ENCODE results near the gene ELOVL1. TPM values are rescaled to one million over a fixed set of nuclear protein-coding genes. Genes with fewer than 3 reads are reported as not detected.

ELOVL1 gene
- total RNA-seq, 1 donor, result 51.0 TPM

DNA sequence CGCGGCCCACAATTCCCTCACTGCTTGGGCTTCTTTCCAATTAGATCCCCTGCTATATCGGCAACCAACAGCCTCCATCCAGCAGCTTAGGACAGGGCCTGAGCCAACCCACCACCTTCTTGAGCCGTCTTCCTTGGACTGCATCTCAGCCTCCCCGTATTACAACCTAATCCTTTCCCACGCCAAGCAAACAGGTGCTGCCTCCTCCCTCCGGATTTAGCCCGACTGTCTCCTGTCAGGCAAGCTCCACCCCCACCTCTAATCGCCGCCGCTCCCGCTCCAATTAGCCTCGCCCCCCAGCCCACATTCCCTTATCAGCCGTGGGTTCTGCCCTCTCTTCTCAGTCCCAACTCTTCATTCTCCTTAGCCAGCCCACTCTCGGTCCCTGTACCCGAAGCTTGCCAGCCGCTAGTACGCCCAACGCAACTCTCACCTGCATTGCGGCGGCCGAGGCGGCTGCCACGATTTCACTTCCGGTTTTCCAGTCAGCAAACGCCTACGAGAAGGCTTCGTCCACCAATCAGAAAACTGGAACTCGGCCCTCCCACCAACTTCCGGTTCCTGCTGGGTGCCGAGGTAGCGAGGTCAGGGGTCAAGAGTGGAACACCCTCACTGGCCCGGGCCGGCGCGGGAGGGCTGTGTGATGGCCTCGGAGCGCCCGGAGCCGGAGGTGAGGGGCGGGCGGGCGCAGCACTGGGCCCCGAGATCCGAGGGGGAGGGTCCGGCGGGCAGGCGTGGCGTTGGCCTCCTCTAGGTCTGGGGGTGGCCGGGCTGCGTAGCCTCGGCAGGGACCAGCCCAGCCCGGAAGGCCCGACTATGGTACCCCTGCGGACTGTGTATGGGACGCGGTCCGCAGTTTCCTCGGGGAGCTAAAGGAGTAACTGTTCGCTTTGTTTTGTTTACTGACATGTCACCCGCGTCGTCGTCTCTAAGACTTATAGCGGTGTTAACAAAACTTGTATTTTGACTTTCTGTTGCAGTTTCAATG, 21.8 kb upstream of the ELOVL1 start, which contains the start of the genes MED8 and SZT2:
MED8 (minus strand) TSS at position 475 of the 988 bp plus-strand sequence; CDS start at position 439, 36 bp downstream.
SZT2 (plus strand) TSS at position 574 of the 988 bp plus-strand sequence; CDS start at position 644, 70 bp downstream.
- DNase-seq (ENCODE audit: low read depth), result peak; percentile 97
- TF ChIP-seq, protein P1, sequence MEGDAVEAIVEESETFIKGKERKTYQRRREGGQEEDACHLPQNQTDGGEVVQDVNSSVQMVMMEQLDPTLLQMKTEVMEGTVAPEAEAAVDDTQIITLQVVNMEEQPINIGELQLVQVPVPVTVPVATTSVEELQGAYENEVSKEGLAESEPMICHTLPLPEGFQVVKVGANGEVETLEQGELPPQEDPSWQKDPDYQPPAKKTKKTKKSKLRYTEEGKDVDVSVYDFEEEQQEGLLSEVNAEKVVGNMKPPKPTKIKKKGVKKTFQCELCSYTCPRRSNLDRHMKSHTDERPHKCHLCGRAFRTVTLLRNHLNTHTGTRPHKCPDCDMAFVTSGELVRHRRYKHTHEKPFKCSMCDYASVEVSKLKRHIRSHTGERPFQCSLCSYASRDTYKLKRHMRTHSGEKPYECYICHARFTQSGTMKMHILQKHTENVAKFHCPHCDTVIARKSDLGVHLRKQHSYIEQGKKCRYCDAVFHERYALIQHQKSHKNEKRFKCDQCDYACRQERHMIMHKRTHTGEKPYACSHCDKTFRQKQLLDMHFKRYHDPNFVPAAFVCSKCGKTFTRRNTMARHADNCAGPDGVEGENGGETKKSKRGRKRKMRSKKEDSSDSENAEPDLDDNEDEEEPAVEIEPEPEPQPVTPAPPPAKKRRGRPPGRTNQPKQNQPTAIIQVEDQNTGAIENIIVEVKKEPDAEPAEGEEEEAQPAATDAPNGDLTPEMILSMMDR (IDR thresholded peaks at IDR 0.05; ENCODE audit: insufficient read depth, low read depth, low read length), result no peak

DNA sequence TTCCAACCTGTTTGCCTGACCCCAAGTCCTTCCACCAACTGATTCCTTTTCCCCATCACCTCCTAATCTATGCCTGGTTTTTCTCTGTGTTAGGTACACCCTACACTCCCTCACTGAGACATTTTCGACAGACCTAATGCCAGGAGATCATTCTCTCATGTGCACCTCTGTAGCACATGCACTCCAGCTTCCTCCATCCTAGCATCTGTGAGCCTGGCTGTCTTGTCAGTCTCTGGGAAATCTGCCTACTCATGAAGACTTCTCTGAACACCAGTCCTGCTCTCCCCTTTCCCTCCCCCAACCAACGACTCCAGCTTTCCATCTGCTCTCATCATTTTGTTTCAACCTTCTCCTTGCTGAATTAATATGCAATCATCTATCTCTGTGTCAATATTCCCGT, 20.8 kb upstream of the ELOVL1 start:
- H3K4me3 ChIP-seq (ENCODE audit: low read depth, low read length), result peak overlapping the region; percentile 97
- TF ChIP-seq, protein P1 (IDR thresholded peaks at IDR 0.05; ENCODE audit: insufficient read depth, low read depth, low read length), result no peak
- peak; percentile 7 for DNase-seq (ENCODE audit: low read depth)

More for the DNA sequence above, 21.8 kb upstream of the ELOVL1 start, which contains the start of the genes MED8 and SZT2:
- H3K4me3 ChIP-seq (ENCODE audit: low read depth, low read length), result peak within 1 kb of the TSS; percentile 97

DNA sequence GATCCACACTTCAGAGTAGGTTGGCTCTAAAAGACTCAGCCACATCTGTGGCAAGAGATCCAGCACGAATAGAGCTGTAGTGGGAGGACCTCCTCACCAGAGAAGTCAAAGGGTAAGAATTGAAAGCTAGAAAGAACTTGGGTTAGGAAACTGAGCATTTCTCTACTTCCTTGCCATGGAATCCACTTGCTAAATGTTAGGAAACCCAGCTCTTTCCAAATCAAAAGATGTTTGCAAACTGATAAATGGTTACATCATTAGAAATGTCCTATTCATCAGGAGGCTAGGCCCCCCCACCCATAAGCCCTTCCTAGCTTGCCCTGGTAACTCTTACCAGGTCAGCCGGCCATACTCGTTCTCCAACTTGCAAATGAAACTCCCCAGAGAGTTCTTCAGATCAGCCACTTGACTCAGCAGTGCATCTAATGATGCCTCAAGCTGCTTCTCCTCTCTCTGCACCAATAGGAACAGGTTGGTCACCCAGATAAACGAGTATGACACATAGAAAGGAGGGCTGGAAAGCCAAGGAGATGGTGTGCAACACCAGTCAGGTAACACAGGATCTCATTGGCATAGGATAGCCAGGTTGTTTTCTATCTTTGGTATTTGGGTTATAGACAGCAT, 20.3 kb upstream of the ELOVL1 start:
- H3K4me3 ChIP-seq (ENCODE audit: low read depth, low read length), result peak overlapping the region; percentile 97
- TF ChIP-seq, protein P1 (IDR thresholded peaks at IDR 0.05; ENCODE audit: insufficient read depth, low read depth, low read length), result no peak
- DNase-seq (ENCODE audit: low read depth), result peak; percentile 26

DNA sequence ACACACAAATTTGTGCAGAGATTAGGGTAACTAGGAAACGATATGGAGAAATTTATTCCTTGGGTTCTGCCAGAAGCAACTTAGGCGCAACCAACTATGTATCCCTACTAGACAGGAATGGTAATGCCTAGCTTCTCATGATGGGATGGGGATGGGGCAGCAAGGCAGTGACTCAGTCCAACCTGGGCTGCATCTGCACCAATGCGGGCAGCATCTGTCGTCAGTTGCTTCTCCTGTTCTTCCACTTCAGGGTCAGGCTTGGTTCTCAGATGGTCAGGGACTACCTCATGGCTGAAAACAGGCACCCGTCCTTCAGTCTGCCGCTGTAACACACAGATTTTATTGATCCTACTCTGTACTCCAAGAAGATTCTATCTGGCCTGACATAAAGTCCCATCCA, 18.9 kb upstream of the ELOVL1 start:
- DNase-seq (ENCODE audit: low read depth), result no peak
- TF ChIP-seq, protein P1 (IDR thresholded peaks at IDR 0.05; ENCODE audit: insufficient read depth, low read depth, low read length), result no peak
- H3K4me3 ChIP-seq (ENCODE audit: low read depth, low read length), result no peak overlapping the region

DNA sequence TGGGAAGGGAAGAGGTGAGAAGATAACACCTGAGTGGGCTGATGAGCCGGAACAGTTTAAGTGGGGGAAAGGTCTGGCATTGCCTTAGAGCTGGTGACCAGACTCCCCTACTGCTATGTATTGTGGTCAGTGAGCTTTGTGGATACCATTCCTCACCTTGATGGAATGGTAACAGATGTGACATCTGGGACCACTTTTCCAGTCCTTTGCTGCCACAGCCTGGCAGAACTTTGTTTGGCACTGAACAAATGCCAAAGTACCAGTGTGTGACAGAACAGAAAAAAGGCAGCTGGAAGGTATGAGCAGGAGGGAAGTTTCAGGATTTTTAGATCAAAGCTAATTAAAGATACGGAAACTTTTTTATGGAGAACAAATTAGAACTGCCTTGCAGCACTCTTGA, 15.6 kb upstream of the ELOVL1 start:
- TF ChIP-seq, protein P1 (IDR thresholded peaks at IDR 0.05; ENCODE audit: insufficient read depth, low read depth, low read length), result no peak
- no peak for DNase-seq (ENCODE audit: low read depth)
- H3K4me3 ChIP-seq (ENCODE audit: low read depth, low read length), result no peak overlapping the region

DNA sequence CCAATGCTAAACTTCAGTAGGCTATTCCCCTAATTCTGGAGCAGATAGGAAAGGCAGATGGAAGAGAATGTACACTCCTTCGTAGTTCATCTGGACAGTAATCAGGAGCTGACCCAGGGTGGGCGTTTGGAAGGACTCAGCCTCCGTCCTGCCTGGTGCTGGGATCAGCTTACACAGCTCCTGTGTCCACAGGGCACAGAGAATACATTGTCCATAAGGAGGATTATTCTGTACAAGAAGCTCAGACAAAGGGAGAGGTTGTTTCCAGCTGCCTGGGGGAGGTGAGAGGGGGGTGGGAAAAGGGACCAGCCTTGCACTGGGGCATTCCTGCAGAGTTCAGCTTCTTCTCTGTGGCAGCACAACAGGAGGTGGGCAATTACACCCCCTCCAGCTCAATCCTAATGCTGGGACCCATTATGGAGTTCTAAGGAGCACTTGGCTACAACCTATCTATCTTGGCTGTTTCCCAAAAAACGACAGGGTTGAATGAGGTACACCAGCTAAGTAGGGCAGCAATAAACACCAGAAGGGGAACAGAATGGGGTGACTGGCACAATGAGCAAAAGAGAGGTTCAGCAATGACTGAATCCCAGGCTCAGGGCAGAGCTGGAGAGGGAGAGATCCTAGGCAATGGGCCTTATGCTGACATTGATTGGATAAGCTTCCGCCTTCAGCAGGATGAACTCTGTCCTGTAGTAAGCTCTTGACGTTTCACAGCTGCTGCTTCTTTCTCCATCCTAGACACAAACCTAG, 14.4 kb upstream of the ELOVL1 start:
- TF ChIP-seq, protein P1 (IDR thresholded peaks at IDR 0.05; ENCODE audit: insufficient read depth, low read depth, low read length), result no peak
- no peak for DNase-seq (ENCODE audit: low read depth)
- no peak overlapping the region for H3K4me3 ChIP-seq (ENCODE audit: low read depth, low read length)
